HCT116 (cell line): ENCODE measurements around the gene NFATC3.
A peak's percentile ranks its signal among the peaks of the same experiment; 100 is the strongest.

Experiments used
- ATF3 ChIP-seq: IDR thresholded peaks from 2 replicates; pipeline ENCODE4 v1.6.1; 2012
- CBX3 ChIP-seq: IDR thresholded peaks from 2 replicates; pipeline ENCODE4 v1.6.1; 2012; ENCODE audit warnings: low read depth
- CEBPB ChIP-seq: IDR thresholded peaks from 2 replicates; pipeline ENCODE4 v1.6.1; 2012; ENCODE audit warnings: low read depth
- CTCF ChIP-seq, 3 experiments: fragments of 200-600 bp in 1 of 3; sonication (generic) in 1 of 3; IDR thresholded peaks in 2 of 3; conservative IDR thresholded peaks in 1 of 3; 2 replicates each; pipeline ENCODE4 v1.5.1; 2012 to 2017; ENCODE audit warnings: low read depth in 2 of 3, low read length in 2 of 3, antibody characterized with exemption in 1 of 3, borderline replicate concordance in 1 of 3, control low read depth in 1 of 3, mild to moderate bottlenecking in 1 of 3, mixed read lengths in 1 of 3, mixed run types in 1 of 3, moderate library complexity in 1 of 3; ENCODE audit not compliant: insufficient read depth in 1 of 3
- EZH2phosphoT487 ChIP-seq: fragments of 200-600 bp; IDR thresholded peaks from 2 replicates; pipeline ENCODE4 v1.6.1; 2018; ENCODE audit warnings: antibody characterized with exemption, borderline replicate concordance
- FOSL1 ChIP-seq: IDR thresholded peaks from 2 replicates; pipeline ENCODE4 v1.6.1; 2012; ENCODE audit warnings: low read depth
- JUND ChIP-seq: IDR thresholded peaks from 2 replicates; pipeline ENCODE4 v1.6.1; 2012
- POLR2A ChIP-seq: IDR thresholded peaks from 2 replicates; pipeline ENCODE4 v1.7.0; 2011; ENCODE audit warnings: borderline replicate concordance; ENCODE audit not compliant: insufficient read depth, insufficient read length; ENCODE audit errors: extremely low read depth
- POLR2AphosphoS5 ChIP-seq: IDR thresholded peaks from 2 replicates; pipeline ENCODE4 v1.6.1; 2011; ENCODE audit warnings: mild to moderate bottlenecking, low read depth, low read length, moderate library complexity
- RAD21 ChIP-seq: IDR thresholded peaks from 2 replicates; pipeline ENCODE4 v1.6.1; 2012; ENCODE audit warnings: low read depth, mild to moderate bottlenecking
- SIN3A ChIP-seq: IDR thresholded peaks from 2 replicates; pipeline ENCODE4 v1.6.1; 2012; ENCODE audit warnings: low read depth
- SRF ChIP-seq: IDR thresholded peaks from 2 replicates; pipeline ENCODE4 v1.6.1; 2012; ENCODE audit warnings: low read depth
- TF ChIP-seq, protein P1 (sequence below): IDR thresholded peaks from 2 replicates; pipeline ENCODE4 v1.6.1; 2012; ENCODE audit warnings: low read depth
- TF ChIP-seq, protein P2 (sequence below): IDR thresholded peaks from 2 replicates; pipeline ENCODE4 v1.6.1; 2012

DNA sequence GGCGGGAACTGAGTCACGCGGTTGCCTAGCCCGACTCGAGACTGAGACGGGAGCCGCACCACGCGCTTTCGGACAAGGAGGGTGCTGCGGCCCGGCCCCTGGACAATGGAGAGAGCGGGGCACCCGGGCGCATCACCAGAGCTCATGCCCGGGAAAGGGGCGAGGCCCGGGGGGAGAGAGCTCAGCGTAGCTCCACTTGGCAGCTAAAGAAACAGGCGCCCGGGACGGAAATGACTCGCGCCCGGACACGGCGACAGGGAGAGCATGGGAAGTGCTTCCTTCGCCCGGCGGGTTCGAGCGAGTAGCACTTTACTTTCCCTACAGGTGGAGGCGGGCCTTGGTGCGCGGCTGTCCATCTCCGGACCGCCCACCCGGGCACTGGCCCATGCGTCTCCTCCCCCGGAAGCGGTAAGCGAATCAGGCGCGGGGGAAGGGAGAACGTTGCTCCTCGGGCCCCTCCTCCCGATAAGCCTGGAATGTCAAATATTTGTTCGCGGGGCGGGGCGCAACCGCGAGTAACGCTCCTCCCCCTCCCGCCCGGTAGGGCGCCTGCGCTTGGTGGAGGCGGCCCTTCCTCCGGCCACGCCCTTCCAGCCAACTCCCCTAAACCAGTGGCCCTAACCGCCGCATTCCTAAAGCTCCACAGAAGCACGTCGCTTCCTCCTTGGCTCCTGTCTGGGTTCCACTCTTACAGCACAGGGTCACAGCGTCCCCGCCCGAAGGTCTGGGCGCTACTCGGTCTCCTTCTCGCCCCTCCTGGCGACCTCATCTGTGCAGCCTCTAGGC is 152.3 kb downstream of the NFATC3 start:
- TF ChIP-seq POLR2AphosphoS5 (peak; percentile 99), CTCF (IDR thresholded peaks at IDR 0.05 in 2 of 3, conservative IDR thresholded peaks at IDR 0.05 in 1 of 3; ENCODE audit: borderline replicate concordance in 1 of 3, insufficient read depth in 1 of 3, low read depth in 2 of 3, low read length in 2 of 3) (no peak), POLR2A (peak; percentile 94), SIN3A (no peak), FOSL1 (no peak), EZH2phosphoT487 (no peak), ATF3 (no peak), RAD21 (no peak), CEBPB (no peak), JUND (no peak), SRF (no peak), CBX3 (no peak)
- TF ChIP-seq, protein P1, sequence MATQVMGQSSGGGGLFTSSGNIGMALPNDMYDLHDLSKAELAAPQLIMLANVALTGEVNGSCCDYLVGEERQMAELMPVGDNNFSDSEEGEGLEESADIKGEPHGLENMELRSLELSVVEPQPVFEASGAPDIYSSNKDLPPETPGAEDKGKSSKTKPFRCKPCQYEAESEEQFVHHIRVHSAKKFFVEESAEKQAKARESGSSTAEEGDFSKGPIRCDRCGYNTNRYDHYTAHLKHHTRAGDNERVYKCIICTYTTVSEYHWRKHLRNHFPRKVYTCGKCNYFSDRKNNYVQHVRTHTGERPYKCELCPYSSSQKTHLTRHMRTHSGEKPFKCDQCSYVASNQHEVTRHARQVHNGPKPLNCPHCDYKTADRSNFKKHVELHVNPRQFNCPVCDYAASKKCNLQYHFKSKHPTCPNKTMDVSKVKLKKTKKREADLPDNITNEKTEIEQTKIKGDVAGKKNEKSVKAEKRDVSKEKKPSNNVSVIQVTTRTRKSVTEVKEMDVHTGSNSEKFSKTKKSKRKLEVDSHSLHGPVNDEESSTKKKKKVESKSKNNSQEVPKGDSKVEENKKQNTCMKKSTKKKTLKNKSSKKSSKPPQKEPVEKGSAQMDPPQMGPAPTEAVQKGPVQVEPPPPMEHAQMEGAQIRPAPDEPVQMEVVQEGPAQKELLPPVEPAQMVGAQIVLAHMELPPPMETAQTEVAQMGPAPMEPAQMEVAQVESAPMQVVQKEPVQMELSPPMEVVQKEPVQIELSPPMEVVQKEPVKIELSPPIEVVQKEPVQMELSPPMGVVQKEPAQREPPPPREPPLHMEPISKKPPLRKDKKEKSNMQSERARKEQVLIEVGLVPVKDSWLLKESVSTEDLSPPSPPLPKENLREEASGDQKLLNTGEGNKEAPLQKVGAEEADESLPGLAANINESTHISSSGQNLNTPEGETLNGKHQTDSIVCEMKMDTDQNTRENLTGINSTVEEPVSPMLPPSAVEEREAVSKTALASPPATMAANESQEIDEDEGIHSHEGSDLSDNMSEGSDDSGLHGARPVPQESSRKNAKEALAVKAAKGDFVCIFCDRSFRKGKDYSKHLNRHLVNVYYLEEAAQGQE = no peak
- TF ChIP-seq, protein P2, sequence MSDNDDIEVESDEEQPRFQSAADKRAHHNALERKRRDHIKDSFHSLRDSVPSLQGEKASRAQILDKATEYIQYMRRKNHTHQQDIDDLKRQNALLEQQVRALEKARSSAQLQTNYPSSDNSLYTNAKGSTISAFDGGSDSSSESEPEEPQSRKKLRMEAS = no peak
